Measurements from ENCODE around the gene E2F4. TPM values are rescaled to one million over a fixed set of nuclear protein-coding genes. Genes with fewer than 3 reads are reported as not detected.

E2F4 gene
- total and polyA plus RNA-seq, 2 of the 13 experiments (the other 11 are each of a cell fraction or from before 2014, with no cell fraction given) = 84.8 to 91.2 TPM

DNA sequence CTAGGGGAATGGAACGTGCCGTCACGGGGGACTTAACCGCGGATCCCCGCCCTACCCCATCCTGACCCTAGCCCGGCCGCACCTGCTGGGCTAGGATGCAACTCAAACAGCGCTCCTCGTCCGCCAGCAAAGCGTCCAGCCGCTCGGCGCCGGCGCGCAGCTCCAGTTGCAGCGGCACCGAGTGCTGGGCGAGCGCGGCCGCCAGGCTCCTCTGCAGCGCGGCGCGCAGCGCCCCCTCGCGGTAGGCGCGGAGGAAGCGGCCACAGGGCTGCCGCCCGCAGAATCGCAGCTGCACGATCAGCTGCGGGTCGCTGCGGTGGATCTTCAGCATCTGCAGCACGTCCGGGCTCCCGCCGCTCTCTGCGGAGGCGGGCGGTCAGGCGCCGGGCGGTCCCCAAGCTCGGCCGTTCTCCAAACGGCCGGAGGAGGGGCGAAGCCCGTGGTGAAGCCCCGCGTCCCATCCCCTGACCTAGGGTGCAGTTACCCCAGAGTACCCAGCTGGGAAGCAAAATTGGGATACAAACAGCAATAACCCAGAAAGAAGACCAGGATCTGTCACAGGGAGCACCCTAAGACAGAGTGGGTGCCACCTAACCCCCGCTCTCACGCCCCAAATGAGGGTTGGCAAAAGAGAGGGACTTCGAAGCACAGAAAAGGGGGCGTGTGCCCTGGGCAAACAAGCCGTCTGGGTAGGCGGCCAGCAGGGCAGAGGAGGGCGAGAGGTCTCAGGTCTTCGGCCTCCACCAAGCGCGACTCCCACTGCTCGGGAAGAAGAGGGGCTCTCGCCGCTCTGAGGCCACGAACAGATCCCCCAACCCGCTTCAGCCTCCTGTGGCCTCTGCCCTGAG, 36.4 kb upstream of the E2F4 start (continued):
- TF ChIP-seq ZEB1 (IDR thresholded peaks at IDR 0.05; ENCODE audit: insufficient replicate concordance, low read depth) = no peak
- no peak for TF ChIP-seq SMARCC2 (IDR thresholded peaks at IDR 0.05)
- peak; percentile 97 for TF ChIP-seq DNMT1 (CRISPR knock-in tag; IDR thresholded peaks at IDR 0.05)
- TF ChIP-seq ATF1 (CRISPR knock-in tag; IDR thresholded peaks at IDR 0.05) = no peak
- TF ChIP-seq SCMH1 (CRISPR knock-in tag; IDR thresholded peaks at IDR 0.05; ENCODE audit: borderline replicate concordance) = no peak
- TF ChIP-seq, protein P1, sequence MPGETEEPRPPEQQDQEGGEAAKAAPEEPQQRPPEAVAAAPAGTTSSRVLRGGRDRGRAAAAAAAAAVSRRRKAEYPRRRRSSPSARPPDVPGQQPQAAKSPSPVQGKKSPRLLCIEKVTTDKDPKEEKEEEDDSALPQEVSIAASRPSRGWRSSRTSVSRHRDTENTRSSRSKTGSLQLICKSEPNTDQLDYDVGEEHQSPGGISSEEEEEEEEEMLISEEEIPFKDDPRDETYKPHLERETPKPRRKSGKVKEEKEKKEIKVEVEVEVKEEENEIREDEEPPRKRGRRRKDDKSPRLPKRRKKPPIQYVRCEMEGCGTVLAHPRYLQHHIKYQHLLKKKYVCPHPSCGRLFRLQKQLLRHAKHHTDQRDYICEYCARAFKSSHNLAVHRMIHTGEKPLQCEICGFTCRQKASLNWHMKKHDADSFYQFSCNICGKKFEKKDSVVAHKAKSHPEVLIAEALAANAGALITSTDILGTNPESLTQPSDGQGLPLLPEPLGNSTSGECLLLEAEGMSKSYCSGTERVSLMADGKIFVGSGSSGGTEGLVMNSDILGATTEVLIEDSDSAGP (CRISPR knock-in tag; IDR thresholded peaks at IDR 0.05; ENCODE audit: borderline replicate concordance) = peak; percentile 89
- peak; percentile 83 for TF ChIP-seq ZNF768 (CRISPR knock-in tag; IDR thresholded peaks at IDR 0.05)
- no peak for TF ChIP-seq HOXA9 (CRISPR knock-in tag; IDR thresholded peaks at IDR 0.05; ENCODE audit: borderline replicate concordance)
- peak; percentile 91 for TF ChIP-seq HNRNPLL (IDR thresholded peaks at IDR 0.05; ENCODE audit: low read depth, low read length, poor library complexity, severe bottlenecking)
- no peak for TF ChIP-seq MTF1 (CRISPR knock-in tag; IDR thresholded peaks at IDR 0.05)
- no peak for TF ChIP-seq ZNF232 (CRISPR knock-in tag; IDR thresholded peaks at IDR 0.05; ENCODE audit: borderline replicate concordance)
- TF ChIP-seq, protein P2, sequence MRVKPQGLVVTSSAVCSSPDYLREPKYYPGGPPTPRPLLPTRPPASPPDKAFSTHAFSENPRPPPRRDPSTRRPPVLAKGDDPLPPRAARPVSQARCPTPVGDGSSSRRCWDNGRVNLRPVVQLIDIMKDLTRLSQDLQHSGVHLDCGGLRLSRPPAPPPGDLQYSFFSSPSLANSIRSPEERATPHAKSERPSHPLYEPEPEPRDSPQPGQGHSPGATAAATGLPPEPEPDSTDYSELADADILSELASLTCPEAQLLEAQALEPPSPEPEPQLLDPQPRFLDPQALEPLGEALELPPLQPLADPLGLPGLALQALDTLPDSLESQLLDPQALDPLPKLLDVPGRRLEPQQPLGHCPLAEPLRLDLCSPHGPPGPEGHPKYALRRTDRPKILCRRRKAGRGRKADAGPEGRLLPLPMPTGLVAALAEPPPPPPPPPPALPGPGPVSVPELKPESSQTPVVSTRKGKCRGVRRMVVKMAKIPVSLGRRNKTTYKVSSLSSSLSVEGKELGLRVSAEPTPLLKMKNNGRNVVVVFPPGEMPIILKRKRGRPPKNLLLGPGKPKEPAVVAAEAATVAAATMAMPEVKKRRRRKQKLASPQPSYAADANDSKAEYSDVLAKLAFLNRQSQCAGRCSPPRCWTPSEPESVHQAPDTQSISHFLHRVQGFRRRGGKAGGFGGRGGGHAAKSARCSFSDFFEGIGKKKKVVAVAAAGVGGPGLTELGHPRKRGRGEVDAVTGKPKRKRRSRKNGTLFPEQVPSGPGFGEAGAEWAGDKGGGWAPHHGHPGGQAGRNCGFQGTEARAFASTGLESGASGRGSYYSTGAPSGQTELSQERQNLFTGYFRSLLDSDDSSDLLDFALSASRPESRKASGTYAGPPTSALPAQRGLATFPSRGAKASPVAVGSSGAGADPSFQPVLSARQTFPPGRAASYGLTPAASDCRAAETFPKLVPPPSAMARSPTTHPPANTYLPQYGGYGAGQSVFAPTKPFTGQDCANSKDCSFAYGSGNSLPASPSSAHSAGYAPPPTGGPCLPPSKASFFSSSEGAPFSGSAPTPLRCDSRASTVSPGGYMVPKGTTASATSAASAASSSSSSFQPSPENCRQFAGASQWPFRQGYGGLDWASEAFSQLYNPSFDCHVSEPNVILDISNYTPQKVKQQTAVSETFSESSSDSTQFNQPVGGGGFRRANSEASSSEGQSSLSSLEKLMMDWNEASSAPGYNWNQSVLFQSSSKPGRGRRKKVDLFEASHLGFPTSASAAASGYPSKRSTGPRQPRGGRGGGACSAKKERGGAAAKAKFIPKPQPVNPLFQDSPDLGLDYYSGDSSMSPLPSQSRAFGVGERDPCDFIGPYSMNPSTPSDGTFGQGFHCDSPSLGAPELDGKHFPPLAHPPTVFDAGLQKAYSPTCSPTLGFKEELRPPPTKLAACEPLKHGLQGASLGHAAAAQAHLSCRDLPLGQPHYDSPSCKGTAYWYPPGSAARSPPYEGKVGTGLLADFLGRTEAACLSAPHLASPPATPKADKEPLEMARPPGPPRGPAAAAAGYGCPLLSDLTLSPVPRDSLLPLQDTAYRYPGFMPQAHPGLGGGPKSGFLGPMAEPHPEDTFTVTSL (CRISPR knock-in tag; IDR thresholded peaks at IDR 0.05; ENCODE audit: borderline replicate concordance) = no peak
- peak; percentile 68; the same call in 1 of the 2 replicates for TF ChIP-seq ZNF782 (CRISPR knock-in tag; IDR thresholded peaks at IDR 0.05; ENCODE audit: borderline replicate concordance)
- TF ChIP-seq RFX1 (IDR thresholded peaks at IDR 0.05) = no peak
- 0 out of 2 replicates have a peak, but pooled peaks have one; percentile 22 for TF ChIP-seq ZBTB20 (CRISPR knock-in tag; IDR thresholded peaks at IDR 0.05; ENCODE audit: borderline replicate concordance, low read depth)
- TF ChIP-seq ZSCAN29 (CRISPR knock-in tag; conservative IDR thresholded peaks at IDR 0.05) = no peak; the same call in none of the 2 replicates
- TF ChIP-seq SPEN (CRISPR knock-in tag; IDR thresholded peaks at IDR 0.05; ENCODE audit: low read depth) = peak; percentile 78; the same call in 1 of the 2 replicates
- TF ChIP-seq, protein P3, sequence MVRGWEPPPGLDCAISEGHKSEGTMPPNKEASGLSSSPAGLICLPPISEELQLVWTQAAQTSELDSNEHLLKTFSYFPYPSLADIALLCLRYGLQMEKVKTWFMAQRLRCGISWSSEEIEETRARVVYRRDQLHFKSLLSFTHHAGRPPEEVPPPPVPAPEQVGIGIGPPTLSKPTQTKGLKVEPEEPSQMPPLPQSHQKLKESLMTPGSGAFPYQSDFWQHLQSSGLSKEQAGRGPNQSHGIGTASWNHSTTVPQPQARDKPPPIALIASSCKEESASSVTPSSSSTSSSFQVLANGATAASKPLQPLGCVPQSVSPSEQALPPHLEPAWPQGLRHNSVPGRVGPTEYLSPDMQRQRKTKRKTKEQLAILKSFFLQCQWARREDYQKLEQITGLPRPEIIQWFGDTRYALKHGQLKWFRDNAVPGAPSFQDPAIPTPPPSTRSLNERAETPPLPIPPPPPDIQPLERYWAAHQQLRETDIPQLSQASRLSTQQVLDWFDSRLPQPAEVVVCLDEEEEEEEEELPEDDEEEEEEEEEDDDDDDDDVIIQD (CRISPR knock-in tag; IDR thresholded peaks at IDR 0.05; ENCODE audit: low read depth) = no peak
- TF ChIP-seq ZNF7 (CRISPR knock-in tag; IDR thresholded peaks at IDR 0.05) = no peak
- no peak; the same call in 1 of the 2 replicates for TF ChIP-seq ZNF333 (CRISPR knock-in tag; IDR thresholded peaks at IDR 0.05; ENCODE audit: borderline replicate concordance)
- no peak for TF ChIP-seq KDM4B (CRISPR knock-in tag; IDR thresholded peaks at IDR 0.05)
- TF ChIP-seq ZNF678 (CRISPR knock-in tag; IDR thresholded peaks at IDR 0.05) = no peak
